GM23338 (cell line): ENCODE measurements around the gene CYTH3.

Source experiments
- CREB1 ChIP-seq: fragments of 250-450 bp; sonication (Bioruptor Pico); IDR thresholded peaks from 2 replicates; pipeline ENCODE4 v1.5.0; 2020; ENCODE audit warnings: low read depth, mild to moderate bottlenecking, moderate library complexity
- CTCF ChIP-seq, 2 experiments: fragments of 200-600 bp in 1 of 2; sonication (generic) in 1 of 2; conservative IDR thresholded peaks; 2 replicates each; pipeline versions ENCODE4 v1.5.1 to v1.6.1; 2016 to 2017; ENCODE audit warnings: antibody characterized with exemption in 2 of 2, low read depth in 2 of 2, mild to moderate bottlenecking in 2 of 2, moderate library complexity in 1 of 2
- JUNB ChIP-seq: IDR thresholded peaks from one replicate; pipeline ENCODE4 v1.6.1; 2016; ENCODE audit warnings: antibody characterized with exemption; ENCODE audit not compliant: unreplicated experiment
- POLR2AphosphoS5 ChIP-seq: IDR thresholded peaks from 2 replicates; pipeline ENCODE4 v1.6.1; 2016; ENCODE audit warnings: antibody characterized with exemption, low read depth

- TF ChIP-seq JUNB: no peak
- no peak for TF ChIP-seq POLR2AphosphoS5
- TF ChIP-seq CTCF (conservative IDR thresholded peaks at IDR 0.05; ENCODE audit: low read depth in 2 of 2): no peak
- TF ChIP-seq CREB1 (CRISPR knock-in tag): no peak
These were observed 985 bp upstream of the CYTH3 start for GRCh38 chr7:6273380-6273837.
